GM19099 (cell line): ENCODE measurements around the gene CAMKV.

ENCODE experiments used
- POLR2A ChIP-seq: IDR thresholded peaks from 3 replicates; pipeline ENCODE4 v1.6.1; 2011; ENCODE audit warnings: low read depth; ENCODE audit not compliant: insufficient read length; ENCODE audit errors: extremely low read depth

CAMKV gene

GRCh38 chr3:49901366-49902339 is 31.9 kb upstream of the CAMKV start:
- TF ChIP-seq POLR2A = no peak

GRCh38 chr3:49900491-49901153 is 30.9 kb upstream of the CAMKV start:
- TF ChIP-seq POLR2A = no peak

- TF ChIP-seq POLR2A = no peak
Measured at GRCh38 chr3:49899815-49900214, 30.1 kb upstream of the CAMKV start.

GRCh38 chr3:49898991-49899390 is 29.3 kb upstream of the CAMKV start:
- no peak for TF ChIP-seq POLR2A

- TF ChIP-seq POLR2A = no peak
Measured at GRCh38 chr3:49896345-49896744, 26.6 kb upstream of the CAMKV start.

- no peak for TF ChIP-seq POLR2A
Measured at GRCh38 chr3:49895791-49896190, 26.1 kb upstream of the CAMKV start.

GRCh38 chr3:49889296-49889695 is 19.6 kb upstream of the CAMKV start:
- no peak for TF ChIP-seq POLR2A

- no peak for TF ChIP-seq POLR2A
Measured at GRCh38 chr3:49886922-49887265, 17.2 kb upstream of the CAMKV start.

GRCh38 chr3:49883998-49884397 is 14.3 kb upstream of the CAMKV start:
- TF ChIP-seq POLR2A = no peak

GRCh38 chr3:49882166-49882565 is 12.5 kb upstream of the CAMKV start:
- TF ChIP-seq POLR2A = no peak

- no peak for TF ChIP-seq POLR2A
Measured at GRCh38 chr3:49880581-49881315, 11.0 kb upstream of the CAMKV start.

GRCh38 chr3:49879721-49880120 is 10.0 kb upstream of the CAMKV start:
- no peak for TF ChIP-seq POLR2A

GRCh38 chr3:49878686-49879085 is 9.0 kb upstream of the CAMKV start:
- no peak for TF ChIP-seq POLR2A

- TF ChIP-seq POLR2A = no peak
Measured at GRCh38 chr3:49877716-49878115, 8.0 kb upstream of the CAMKV start.

GRCh38 chr3:49876567-49876966 is 6.9 kb upstream of the CAMKV start:
- no peak for TF ChIP-seq POLR2A
